Endothelial cell of umbilical vein (primary cell): ENCODE data around the gene WWC1. TPM values are rescaled to one million over a fixed set of nuclear protein-coding genes. Genes with fewer than 3 reads are reported as not detected.

ENCODE experiments used
- BruUV-seq: library from RNA; stranded (reverse); fragments of 400-500 nt; replicated peaks from 2 replicates; lab custom pipeline; 2021; lab: Mats Ljungman, UMichigan
- CTCF ChIA-PET: fragments of 300-600, 350-600 bp; sonication (Branson Sonifier 250); formaldehyde crosslinking; loops from one replicate; lab custom pipeline; 2021; ENCODE audit warnings: antibody characterized with exemption, inconsistent platforms; lab: Charles Lee
- POLR2A ChIA-PET: fragments of 300-600, 350-600 bp; sonication (Branson Sonifier 250); formaldehyde crosslinking; loops from one replicate; lab custom pipeline; 2021; ENCODE audit warnings: antibody characterized with exemption, inconsistent platforms; lab: Charles Lee
- DNase-seq: peaks from one replicate; pipeline ENCODE4 v3.0.0-alpha.2; 2011; ENCODE audit warnings: low read depth, low spot score
- FAIRE-seq: peaks from 2 replicates; lab custom pipeline; 2011; peaks lifted over from hg19 to GRCh38; lab: Jason Lieb, UNC
- H2AFZ ChIP-seq: 2 replicates; pipeline ENCODE4 v1.6.0; 2012; ENCODE audit warnings: low read depth, low read length, control low read depth, inconsistent platforms
- H3K27ac ChIP-seq: 2 replicates; pipeline ENCODE4 v1.5.1; 2011; ENCODE audit warnings: low read depth, mild to moderate bottlenecking, control low read depth, low read length, moderate library complexity; ENCODE audit not compliant: insufficient read depth
- H3K27me3 ChIP-seq, 2 experiments: 2 replicates each; pipeline versions ENCODE4 v1.6.0 to v1.6.1; 2011; ENCODE audit warnings: low read length in 2 of 2, mixed read lengths in 1 of 2; ENCODE audit not compliant: control insufficient read depth in 2 of 2, insufficient read depth in 2 of 2
- H3K36me3 ChIP-seq, 2 experiments: 2 replicates in 1 of 2; 3 replicates in 1 of 2; pipeline ENCODE4 v1.5.1; 2011; ENCODE audit warnings: low read length in 2 of 2, mild to moderate bottlenecking in 1 of 2, moderate library complexity in 1 of 2; ENCODE audit not compliant: control insufficient read depth in 2 of 2, insufficient read depth in 2 of 2; ENCODE audit errors: extremely low read depth in 1 of 2
- H3K4me1 ChIP-seq: 3 replicates; pipeline ENCODE4 v1.5.1; 2011; ENCODE audit warnings: mild to moderate bottlenecking, low read length; ENCODE audit not compliant: control insufficient read depth, insufficient read depth; ENCODE audit errors: extremely low read depth
- H3K4me2 ChIP-seq: 2 replicates; pipeline ENCODE4 v1.6.1; 2011; ENCODE audit warnings: low read length, control low read depth, mixed read lengths; ENCODE audit not compliant: insufficient read depth
- H3K4me3 ChIP-seq, 3 experiments: fragments of 200-600 bp in 1 of 3; sonication (generic), shearing (Covaris generic) in 1 of 3; replicated peaks in 1 of 3; 2 replicates each; pipeline ENCODE4 v1.5.1; 2011 to 2016; ENCODE audit warnings: control low read depth in 3 of 3, low read length in 3 of 3, mild to moderate bottlenecking in 2 of 3, inconsistent platforms in 1 of 3, low read depth in 1 of 3, moderate library complexity in 1 of 3; ENCODE audit not compliant: insufficient read depth in 1 of 3
- H3K79me2 ChIP-seq: 2 replicates; pipeline ENCODE4 v1.6.0; 2012; ENCODE audit warnings: low read length, inconsistent platforms; ENCODE audit not compliant: control insufficient read depth, insufficient read depth
- H3K9ac ChIP-seq: replicated peaks from 2 replicates; pipeline ENCODE3; 2011; ENCODE audit warnings: low read length, control low read depth; ENCODE audit not compliant: insufficient read depth; ENCODE audit errors: extremely low read depth
- H3K9me1 ChIP-seq: replicated peaks from 3 replicates; pipeline ENCODE4 v1.6.0; 2011; ENCODE audit warnings: mild to moderate bottlenecking, low read length; ENCODE audit not compliant: control insufficient read depth, insufficient read depth; ENCODE audit errors: extremely low read depth
- H3K9me3 ChIP-seq: replicated peaks from 2 replicates; pipeline ENCODE4 v1.5.1; 2012; ENCODE audit warnings: low read length, inconsistent platforms; ENCODE audit not compliant: control insufficient read depth, insufficient read depth
- H4K20me1 ChIP-seq: replicated peaks from 2 replicates; pipeline ENCODE3; 2011; ENCODE audit warnings: mild to moderate bottlenecking, low read length; ENCODE audit not compliant: control insufficient read depth, insufficient read depth; ENCODE audit errors: extremely low read depth
- CTCF ChIP-seq, 2 donors: IDR thresholded peaks; 1 replicate in 1 of 2; 2 replicates in 1 of 2; pipeline ENCODE4 v1.5.1; 2011; ENCODE audit warnings: low read length in 2 of 2, mild to moderate bottlenecking in 2 of 2, moderate library complexity in 2 of 2, control low read depth in 1 of 2, inconsistent platforms in 1 of 2, low read depth in 1 of 2; ENCODE audit not compliant: insufficient read depth in 1 of 2; ENCODE audit errors: extremely low read depth in 1 of 2
- EZH2 ChIP-seq: IDR thresholded peaks from 2 replicates; pipeline ENCODE4 v1.6.1; 2012; ENCODE audit warnings: borderline replicate concordance, low read depth, mild to moderate bottlenecking, moderate library complexity, low read length, inconsistent platforms; ENCODE audit not compliant: severe bottlenecking
- FOS ChIP-seq: IDR thresholded peaks from 2 replicates; pipeline ENCODE4 v1.6.1; 2011; ENCODE audit warnings: mild to moderate bottlenecking, low read length, moderate library complexity, borderline replicate concordance; ENCODE audit not compliant: insufficient read depth
- GATA2 ChIP-seq: IDR thresholded peaks from 2 replicates; pipeline ENCODE4 v1.7.0; 2011; ENCODE audit warnings: low read depth, mild to moderate bottlenecking, moderate library complexity, mixed read lengths, low read length; ENCODE audit not compliant: insufficient read length, insufficient read depth
- JUN ChIP-seq: IDR thresholded peaks from 2 replicates; pipeline ENCODE4 v1.6.1; 2011; ENCODE audit warnings: borderline replicate concordance, low read depth; ENCODE audit not compliant: insufficient read length, insufficient read depth
- MAX ChIP-seq: IDR thresholded peaks from 2 replicates; pipeline ENCODE4 v1.6.1; 2011; ENCODE audit not compliant: insufficient read depth, insufficient read length
- MYC ChIP-seq: IDR thresholded peaks from one replicate; pipeline ENCODE4 v1.6.1; 2011; ENCODE audit warnings: mild to moderate bottlenecking, low read depth, low read length
- POLR2A ChIP-seq: IDR thresholded peaks from 2 replicates; pipeline ENCODE4 v1.6.1; 2012; ENCODE audit warnings: low read depth, mild to moderate bottlenecking, control low read depth, low read length
- POLR2AphosphoS5 ChIP-seq: IDR thresholded peaks from 2 replicates; pipeline ENCODE4 v1.6.1; 2012; ENCODE audit warnings: low read depth, mild to moderate bottlenecking, control low read depth, low read length, moderate library complexity; ENCODE audit not compliant: insufficient read depth
- dilution Hi-C: fragments of 300-500 bp; cut with MboI; formaldehyde crosslinking; loops from one replicate; pipeline ENCODE4 v1.15.0; 2019; ENCODE audit warnings: low sequenced_read_pairs; ENCODE audit not compliant: extremely low pct_ligation_motif_present
- intact Hi-C: fragments of 100-400 bp; cut with micrococcal nuclease; formaldehyde crosslinking; loops from one replicate; pipeline ENCODE4 v1.10.0; 2022
- polyA plus RNA-seq, 4 experiments: library from polyadenylated mRNA; depleted of rRNA in 3 of 4; stranded (reverse) in 3 of 4; unstranded in 1 of 4; fragments of >200 nt; gene quantifications; 2 replicates each; pipeline versions ENCODE4 v1.2.1 to v1.2.3, GENCODE V29; 2011 to 2012; ENCODE audit warnings: missing spikeins in 1 of 4
- total RNA-seq: library from RNA; stranded (reverse); gene quantifications from 2 replicates; pipeline ENCODE4 v1.2.3, GENCODE V29; 2021

The WWC1 gene
- total and polyA plus RNA-seq, 2 donors (not counting 3 experiments of a cell fraction or from before 2014, with no cell fraction given), result 0.03 to 0.91 TPM

- POLR2A ChIA-PET, result no interaction called here
- Histone ChIP-seq H3K27me3 (no peaks in the 10 kb centered on the region), H3K36me3 (no peaks in the 10 kb centered on the region), H3K9me3 (no peaks in the 10 kb centered on the region), H2AFZ (no peak overlapping the region), H3K9me1 (no peaks in the 10 kb centered on the region), H3K4me1 (no peaks in the 10 kb centered on the region), H3K9ac (no peak overlapping the region), H3K79me2 (no peaks in the 10 kb centered on the region), H3K4me2 (no peak overlapping the region), H3K4me3 (no peak overlapping the region), H4K20me1 (no peaks in the 10 kb centered on the region), H3K27ac (no peak overlapping the region)
- dilution Hi-C loops (no loop called here), intact Hi-C loops (no loop called here)
- DNase-seq (no peak), FAIRE-seq (no peak)
- CTCF ChIA-PET, result no interaction called here
- TF ChIP-seq JUN (no peak), GATA2 (no peak), CTCF (IDR thresholded peaks at IDR 0.05; ENCODE audit: extremely low read depth in 1 of 2, insufficient read depth in 1 of 2, low read depth in 1 of 2, low read length in 2 of 2) (no peak), FOS (no peak), POLR2A (no peak), MYC (no peak), EZH2 (no peak), POLR2AphosphoS5 (no peak), MAX (no peak)
- no TSS peak for BruUV-seq
Observed at GRCh38 chr5:168423971-168424370, 132.5 kb downstream of the WWC1 start.
